HTERT RPE-1 (cell line): ENCODE results near the gene MXD4.
"Not testable (repeated sequence)": the region's sequence is repeated elsewhere in the genome, so short reads cannot be mapped to it uniquely, and the experiment has no call there.

ENCODE experiments used
- in situ Hi-C: fragments of 300-500 bp; cut with MboI; formaldehyde crosslinking; loops from 4 replicates; pipeline ENCODE4 v1.14.3; 2020; ENCODE audit warnings: low sequenced_read_pairs

Gene MXD4

GRCh38 chr4:2275546-2276251, 13.8 kb upstream of the MXD4 start:
- in situ Hi-C loops = no loop called here

- in situ Hi-C loops = not testable (repeated sequence)
Measured at GRCh38 chr4:2275044-2275397, 13.1 kb upstream of the MXD4 start.

GRCh38 chr4:2274320-2275043, 12.6 kb upstream of the MXD4 start:
- in situ Hi-C loops = no loop called here

- in situ Hi-C loops = no loop called here
Measured at GRCh38 chr4:2273657-2274319, 11.9 kb upstream of the MXD4 start.

- in situ Hi-C loops = no loop called here
Measured at GRCh38 chr4:2273221-2273620, 11.3 kb upstream of the MXD4 start.

- in situ Hi-C loops = no loop called here
Measured at GRCh38 chr4:2272828-2273120, 10.9 kb upstream of the MXD4 start.

- in situ Hi-C loops = no loop called here
Measured at GRCh38 chr4:2272026-2272827, 10.3 kb upstream of the MXD4 start.

GRCh38 chr4:2271279-2272025, 9.5 kb upstream of the MXD4 start:
- in situ Hi-C loops = no loop called here

GRCh38 chr4:2270341-2271165, 8.6 kb upstream of the MXD4 start:
- in situ Hi-C loops = no loop called here

GRCh38 chr4:2269618-2270163, 7.8 kb upstream of the MXD4 start:
- in situ Hi-C loops = no loop called here

GRCh38 chr4:2269206-2269531, 7.3 kb upstream of the MXD4 start:
- in situ Hi-C loops = no loop called here

GRCh38 chr4:2268357-2269205, 6.7 kb upstream of the MXD4 start:
- in situ Hi-C loops = no loop called here

GRCh38 chr4:2267841-2268240, 5.9 kb upstream of the MXD4 start:
- in situ Hi-C loops = no loop called here

- in situ Hi-C loops = no loop called here
Measured at GRCh38 chr4:2267320-2267811, 5.5 kb upstream of the MXD4 start.

GRCh38 chr4:2266821-2267220, 4.9 kb upstream of the MXD4 start:
- in situ Hi-C loops = no loop called here

GRCh38 chr4:2266181-2266580, 4.3 kb upstream of the MXD4 start:
- in situ Hi-C loops = no loop called here

- in situ Hi-C loops = no loop called here
Measured at GRCh38 chr4:2265113-2266110, 3.5 kb upstream of the MXD4 start.
